Ascending aorta (tissue), 2 donors: ENCODE results near the gene ADAMTS10. TPM values are rescaled to one million over a fixed set of nuclear protein-coding genes. Genes with fewer than 3 reads are reported as not detected.

ENCODE experiments used
- DNase-seq, 2 donors: peaks; one replicate each; pipeline ENCODE4 v3.0.0-alpha.2; 2019; ENCODE audit warnings: low spot score in 2 of 2
- H3K27ac ChIP-seq, 2 donors: fragments of 200-600 bp; sonication (generic); one replicate each; pipeline ENCODE4 v1.5.1; 2016 to 2017; ENCODE audit warnings: mild to moderate bottlenecking in 1 of 2
- H3K27me3 ChIP-seq: fragments of 200-600 bp; sonication (generic); one replicate; pipeline ENCODE4 v1.5.1; 2017
- H3K36me3 ChIP-seq, 2 donors: fragments of 200-600 bp; sonication (generic); one replicate each; pipeline ENCODE4 v1.5.1; 2016
- H3K4me1 ChIP-seq, 2 donors: fragments of 200-600 bp; sonication (generic); one replicate each; pipeline ENCODE4 v1.5.1; 2016 to 2017; ENCODE audit warnings: mild to moderate bottlenecking in 1 of 2
- H3K4me3 ChIP-seq, 2 donors: fragments of 200-600 bp; sonication (generic); one replicate each; pipeline ENCODE4 v1.5.1; 2016 to 2017; ENCODE audit warnings: mild to moderate bottlenecking in 1 of 2
- H3K9me3 ChIP-seq, 2 donors: fragments of 200-600 bp; sonication (generic); one replicate each; pipeline ENCODE4 v1.5.1; 2016
- CTCF ChIP-seq, 3 experiments: fragments of 200-600 bp in 2 of 3; fragments of 450-650 bp in 1 of 3; sonication (generic) in 2 of 3; IDR thresholded peaks; one replicate each; pipeline ENCODE4 v1.5.1; 2016 to 2019; ENCODE audit warnings: antibody characterized with exemption in 3 of 3, mild to moderate bottlenecking in 1 of 3, moderate library complexity in 1 of 3
- intact Hi-C: fragments of 100-400 bp; cut with DNase I; formaldehyde crosslinking; loops from one replicate; pipeline ENCODE4 v1.15.1; 2023
- total RNA-seq: library from RNA; depleted of rRNA; stranded (reverse); fragments of >200 nt; gene quantifications from one replicate; pipeline ENCODE4 v1.1.0, GENCODE V29; 2016

ADAMTS10 gene
- total RNA-seq, 1 donor from 2014 or later = 184 TPM

GRCh38 chr19:8648240-8648639, 37.7 kb upstream of the ADAMTS10 start:
- no peaks in the 10 kb centered on the region for H3K9me3 ChIP-seq
- intact Hi-C loops = no loop called here
- no peak overlapping the region for H3K4me3 ChIP-seq
- H3K27ac ChIP-seq = no peak overlapping the region
- H3K27me3 ChIP-seq = no peaks in the 10 kb centered on the region
- H3K36me3 ChIP-seq = no peaks in the 10 kb centered on the region
- DNase-seq = no peak
- no peak for TF ChIP-seq CTCF (IDR thresholded peaks at IDR 0.05)
- no peaks in the 10 kb centered on the region for H3K4me1 ChIP-seq

- intact Hi-C loops = loop anchor here (2.0 kb wide), 1 partner anchor 63 kb away; no protein-coding TSS in a partner anchor
- H3K36me3 ChIP-seq = no peaks in the 10 kb centered on the region
Measured at GRCh38 chr19:8643860-8644653, 33.5 kb upstream of the ADAMTS10 start.

GRCh38 chr19:8642561-8642960, 32.0 kb upstream of the ADAMTS10 start:
- DNase-seq = no peak
- Histone ChIP-seq H3K36me3 (no peaks in the 10 kb centered on the region), H3K4me1 (peaks cover 0 to 10% of the 10 kb centered on the region in 2 donors), H3K9me3 (no peaks in the 10 kb centered on the region), H3K27me3 (no peaks in the 10 kb centered on the region), H3K4me3 (no peak overlapping the region), H3K27ac (no peak overlapping the region)
- no peak for TF ChIP-seq CTCF (IDR thresholded peaks at IDR 0.05)
- intact Hi-C loops = loop anchor here (1.0 to 2.0 kb wide), 2 partner anchors 27 to 62 kb away; no protein-coding TSS in a partner anchor

More at GRCh38 chr19:8643860-8644653, 33.5 kb upstream of the ADAMTS10 start:
- no peak overlapping the region for H3K4me3 ChIP-seq
- H3K27me3 ChIP-seq = no peaks in the 10 kb centered on the region
- TF ChIP-seq CTCF (IDR thresholded peaks at IDR 0.05) = no peak
- H3K9me3 ChIP-seq = no peaks in the 10 kb centered on the region
- DNase-seq = no peak
- peaks cover 0 to 7% of the 10 kb centered on the region in 2 donors for H3K4me1 ChIP-seq
- no peak overlapping the region for H3K27ac ChIP-seq

- no peaks in the 10 kb centered on the region for H3K27me3 ChIP-seq
- no peaks in the 10 kb centered on the region for H3K9me3 ChIP-seq
- intact Hi-C loops = loop anchor here (1.0 to 2.0 kb wide), 2 partner anchors 27 to 61 kb away; no protein-coding TSS in a partner anchor
- DNase-seq = no peak
- no peak overlapping the region for H3K27ac ChIP-seq
- H3K36me3 ChIP-seq = no peaks in the 10 kb centered on the region
- H3K4me3 ChIP-seq = no peak overlapping the region
- peaks cover 0 to 10% of the 10 kb centered on the region in 2 donors for H3K4me1 ChIP-seq
- peak; percentile 61 to 73 (median 61) for TF ChIP-seq CTCF (IDR thresholded peaks at IDR 0.05)
Measured at GRCh38 chr19:8641908-8642547, 31.5 kb upstream of the ADAMTS10 start.

- intact Hi-C loops = no loop called here
- H3K27me3 ChIP-seq = no peaks in the 10 kb centered on the region
- H3K4me1 ChIP-seq = peaks cover 0 to 10% of the 10 kb centered on the region in 2 donors
- no peak for DNase-seq
- H3K4me3 ChIP-seq = no peak overlapping the region
- H3K36me3 ChIP-seq = no peaks in the 10 kb centered on the region
- no peak overlapping the region for H3K27ac ChIP-seq
- TF ChIP-seq CTCF (IDR thresholded peaks at IDR 0.05) = no peak
- no peaks in the 10 kb centered on the region for H3K9me3 ChIP-seq
Measured at GRCh38 chr19:8641221-8641907, 30.8 kb upstream of the ADAMTS10 start.
